Skeletal muscle tissue (tissue), 4 donors: ENCODE data around the gene CACNA2D3. TPM values are rescaled to one million over a fixed set of nuclear protein-coding genes. Genes with fewer than 3 reads are reported as not detected.

Experiments used
- H3K27ac ChIP-seq: one replicate; pipeline ENCODE4 v1.7.0; 2013; ENCODE audit warnings: mild to moderate bottlenecking, low read depth, low read length, inconsistent platforms
- H3K27me3 ChIP-seq, 3 donors: one replicate each; pipeline ENCODE4 v1.7.0; 2013; ENCODE audit warnings: low read length in 3 of 3; ENCODE audit not compliant: control insufficient read depth in 3 of 3, insufficient read depth in 3 of 3
- H3K36me3 ChIP-seq, 3 donors: one replicate each; pipeline ENCODE4 v1.7.0; 2013; ENCODE audit warnings: low read length in 3 of 3; ENCODE audit not compliant: control insufficient read depth in 3 of 3, insufficient read depth in 3 of 3
- H3K4me1 ChIP-seq, 3 donors: one replicate each; pipeline ENCODE4 v1.7.0; 2013; ENCODE audit warnings: low read length in 3 of 3, mild to moderate bottlenecking in 3 of 3; ENCODE audit not compliant: control insufficient read depth in 3 of 3, insufficient read depth in 3 of 3
- H3K4me3 ChIP-seq, 3 donors: one replicate each; pipeline ENCODE4 v1.7.0; 2013; ENCODE audit warnings: low read length in 3 of 3
- H3K9ac ChIP-seq, 3 donors: one replicate each; pipeline ENCODE4 v1.7.0; 2013; ENCODE audit warnings: low read length in 3 of 3, mild to moderate bottlenecking in 3 of 3, moderate library complexity in 2 of 3, low read depth in 1 of 3
- H3K9me3 ChIP-seq, 3 donors: one replicate each; pipeline ENCODE4 v1.7.0; 2013; ENCODE audit warnings: low read length in 3 of 3; ENCODE audit not compliant: control insufficient read depth in 3 of 3
- total RNA-seq: library from RNA; depleted of rRNA; stranded (reverse); fragments of >200 nt; gene quantifications from one replicate; pipeline ENCODE4 v1.2.3, GENCODE V29; 2014
- donor health status: Osteomylitis.

The CACNA2D3 gene
- total RNA-seq, 1 donor from 2014 or later: 3.1 TPM

GRCh38 chr3:54517424-54517823 lies 395.1 kb downstream of the CACNA2D3 start:
- H3K27me3 ChIP-seq: no peaks in the 10 kb centered on the region
- no peaks in the 10 kb centered on the region for H3K4me1 ChIP-seq
- H3K4me3 ChIP-seq: no peak overlapping the region
- no peak overlapping the region for H3K27ac ChIP-seq
- no peaks in the 10 kb centered on the region for H3K36me3 ChIP-seq
- peaks cover 0 to under 1% (median 0%) of the 10 kb centered on the region in 3 donors for H3K9me3 ChIP-seq
- H3K9ac ChIP-seq: no peak overlapping the region

DNA sequence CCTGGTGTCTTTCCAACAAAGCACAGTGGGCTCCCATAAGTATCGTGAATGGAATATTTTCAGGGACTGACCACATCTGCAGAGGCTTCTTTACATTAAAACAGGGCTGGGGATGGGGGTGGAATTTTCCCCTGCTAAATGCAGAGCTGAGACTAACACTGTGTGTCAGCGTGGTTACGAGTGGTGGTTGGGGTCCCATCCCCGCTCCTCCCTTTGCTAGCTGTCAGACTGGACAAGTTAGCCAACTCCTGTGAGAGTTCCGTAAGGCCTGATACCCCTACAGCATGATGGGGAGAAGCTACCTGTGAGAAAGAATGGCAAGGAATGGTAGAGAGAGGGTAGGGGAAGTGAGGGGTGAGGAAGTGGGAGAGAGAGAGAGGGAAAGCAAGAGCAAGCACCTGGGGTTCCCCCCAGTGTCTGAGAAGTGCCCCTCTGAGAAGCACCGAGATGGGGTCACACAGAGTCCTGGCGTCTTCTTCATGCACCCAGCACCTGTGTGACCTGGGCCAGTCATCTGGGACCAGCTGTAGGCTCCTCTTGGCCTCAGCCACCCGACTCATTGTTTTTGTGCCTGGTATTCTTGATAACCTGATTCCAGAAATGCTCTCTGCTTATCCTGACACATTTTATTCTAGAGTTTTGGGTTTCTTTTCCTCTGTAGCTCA lies 395.8 kb downstream of the CACNA2D3 start:
- no peaks in the 10 kb centered on the region for H3K27me3 ChIP-seq
- H3K9ac ChIP-seq: no peak overlapping the region
- H3K4me3 ChIP-seq: no peak overlapping the region
- H3K27ac ChIP-seq: no peak overlapping the region
- H3K9me3 ChIP-seq: peaks cover 0 to 2% (median 0%) of the 10 kb centered on the region in 3 donors
- no peaks in the 10 kb centered on the region for H3K36me3 ChIP-seq
- no peaks in the 10 kb centered on the region for H3K4me1 ChIP-seq

GRCh38 chr3:54519493-54519892 lies 397.1 kb downstream of the CACNA2D3 start:
- H3K9ac ChIP-seq: no peak overlapping the region
- no peak overlapping the region for H3K27ac ChIP-seq
- H3K9me3 ChIP-seq: peaks cover 0 to 2% (median 0%) of the 10 kb centered on the region in 3 donors
- H3K27me3 ChIP-seq: no peaks in the 10 kb centered on the region
- H3K4me3 ChIP-seq: no peak overlapping the region
- no peaks in the 10 kb centered on the region for H3K4me1 ChIP-seq
- H3K36me3 ChIP-seq: no peaks in the 10 kb centered on the region

DNA sequence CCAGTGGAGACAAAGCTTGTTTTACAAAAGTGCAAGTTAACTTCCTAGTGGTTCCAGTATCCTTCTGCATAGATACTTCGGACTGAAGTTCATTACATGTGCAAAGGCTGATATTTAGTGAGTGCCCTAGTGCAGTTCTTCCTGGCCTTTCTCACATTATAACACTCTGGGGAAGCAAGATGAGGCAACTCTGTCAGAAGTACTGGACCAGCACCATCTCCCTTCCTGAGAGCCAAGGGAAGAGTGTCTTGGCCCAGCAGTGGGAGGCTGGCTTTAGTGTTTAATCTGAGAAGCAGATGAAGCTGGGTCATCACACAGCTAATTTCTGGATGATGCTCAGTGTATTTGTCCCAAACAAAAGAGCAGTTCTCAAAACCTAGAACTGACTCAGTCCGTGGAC lies 397.7 kb downstream of the CACNA2D3 start:
- Histone ChIP-seq H3K27ac (no peak overlapping the region), H3K4me1 (no peaks in the 10 kb centered on the region), H3K4me3 (no peak overlapping the region), H3K36me3 (no peaks in the 10 kb centered on the region), H3K27me3 (no peaks in the 10 kb centered on the region), H3K9me3 (peaks cover 0 to 2% (median under 1%) of the 10 kb centered on the region in 3 donors), H3K9ac (no peak overlapping the region)

- Histone ChIP-seq H3K4me1 (peaks cover 6 to 17% (median 10%) of the 10 kb centered on the region in 3 donors), H3K9me3 (peaks cover 0 to 3% (median under 1%) of the 10 kb centered on the region in 3 donors), H3K9ac (no peak overlapping the region), H3K27ac (no peak overlapping the region), H3K4me3 (no peak overlapping the region), H3K27me3 (no peaks in the 10 kb centered on the region), H3K36me3 (no peaks in the 10 kb centered on the region)
Measured at GRCh38 chr3:54527521-54527920, 405.2 kb downstream of the CACNA2D3 start.

DNA sequence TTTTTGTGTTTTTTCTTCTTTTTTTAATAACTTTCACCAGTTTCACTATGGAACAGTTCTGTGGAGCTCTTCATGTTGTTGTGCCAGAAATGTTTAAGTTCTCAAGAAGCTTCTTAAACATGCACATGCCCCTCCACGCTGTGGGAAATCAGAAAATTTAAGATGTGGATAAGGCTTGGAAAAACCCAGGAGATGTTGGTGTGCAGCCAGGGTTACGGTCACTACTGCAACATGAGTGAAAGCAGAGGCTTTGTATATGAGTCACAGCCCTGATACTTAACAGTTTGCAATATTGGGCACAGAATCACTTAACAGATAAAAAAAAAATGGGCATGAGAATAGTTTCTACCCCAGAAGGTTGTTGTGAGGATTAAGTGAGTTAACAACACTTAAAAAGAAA lies 405.6 kb downstream of the CACNA2D3 start:
- Histone ChIP-seq H3K9me3 (peaks cover 0 to 3% (median 0%) of the 10 kb centered on the region in 3 donors), H3K36me3 (no peaks in the 10 kb centered on the region), H3K27ac (no peak overlapping the region), H3K9ac (no peak overlapping the region), H3K4me3 (no peak overlapping the region), H3K4me1 (peaks cover 6 to 17% (median 10%) of the 10 kb centered on the region in 3 donors), H3K27me3 (no peaks in the 10 kb centered on the region)

GRCh38 chr3:54528668-54529067 lies 406.3 kb downstream of the CACNA2D3 start:
- Histone ChIP-seq H3K9me3 (peaks cover 0 to 3% (median 0%) of the 10 kb centered on the region in 3 donors), H3K27me3 (no peaks in the 10 kb centered on the region), H3K36me3 (no peaks in the 10 kb centered on the region), H3K4me1 (peaks cover 6 to 17% (median 10%) of the 10 kb centered on the region in 3 donors), H3K27ac (no peak overlapping the region), H3K9ac (no peak overlapping the region), H3K4me3 (no peak overlapping the region)

DNA sequence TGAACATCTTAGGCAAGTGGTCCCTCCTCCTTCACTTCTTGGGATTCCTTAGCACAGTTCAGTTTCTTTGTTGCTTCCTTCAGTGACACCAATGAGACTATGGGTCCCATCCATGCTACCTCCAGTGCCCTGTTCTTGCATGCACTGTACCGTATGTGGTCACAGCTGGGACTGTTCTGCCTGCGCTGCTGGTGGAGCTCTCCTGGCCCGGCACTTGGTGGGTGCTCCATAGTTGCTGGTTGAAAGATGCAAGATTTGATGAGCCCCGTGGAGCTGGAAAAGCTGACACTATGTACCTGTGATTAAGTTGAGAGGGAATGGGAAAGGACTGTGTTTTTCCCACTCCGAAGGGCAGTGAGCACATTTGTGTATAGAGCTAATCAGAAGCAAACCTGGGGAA lies 407.7 kb downstream of the CACNA2D3 start:
- peaks cover 8 to 21% (median 14%) of the 10 kb centered on the region in 3 donors for H3K4me1 ChIP-seq
- H3K27me3 ChIP-seq: no peaks in the 10 kb centered on the region
- peaks cover 0 to 2% (median 0%) of the 10 kb centered on the region in 3 donors for H3K9me3 ChIP-seq
- H3K4me3 ChIP-seq: no peak overlapping the region
- H3K9ac ChIP-seq: no peak overlapping the region
- H3K36me3 ChIP-seq: no peaks in the 10 kb centered on the region
- no peak overlapping the region for H3K27ac ChIP-seq

DNA sequence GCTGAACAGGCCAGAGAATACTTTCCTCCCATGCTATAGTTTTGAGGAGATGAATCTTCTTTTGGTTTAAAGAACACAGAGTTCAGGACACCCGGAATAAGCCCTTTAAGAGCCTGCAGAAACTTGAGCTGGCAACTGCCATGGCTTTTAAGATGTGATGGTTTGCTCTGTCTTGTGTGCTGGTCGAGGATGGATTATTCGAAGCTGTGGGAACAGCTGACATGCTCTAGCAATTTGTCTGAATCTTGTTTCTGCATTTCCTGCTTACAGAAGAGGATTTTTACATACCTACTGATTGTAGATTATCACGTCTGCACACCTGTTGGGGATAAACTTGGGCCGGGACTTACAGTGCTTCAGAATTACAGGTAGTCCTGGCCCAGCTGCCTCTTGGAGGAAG lies 408.6 kb downstream of the CACNA2D3 start:
- Histone ChIP-seq H3K27me3 (no peaks in the 10 kb centered on the region), H3K36me3 (no peaks in the 10 kb centered on the region), H3K9me3 (no peaks in the 10 kb centered on the region), H3K27ac (no peak overlapping the region), H3K9ac (no peak overlapping the region), H3K4me3 (no peak overlapping the region), H3K4me1 (peaks cover 10 to 21% (median 20%) of the 10 kb centered on the region in 3 donors)

DNA sequence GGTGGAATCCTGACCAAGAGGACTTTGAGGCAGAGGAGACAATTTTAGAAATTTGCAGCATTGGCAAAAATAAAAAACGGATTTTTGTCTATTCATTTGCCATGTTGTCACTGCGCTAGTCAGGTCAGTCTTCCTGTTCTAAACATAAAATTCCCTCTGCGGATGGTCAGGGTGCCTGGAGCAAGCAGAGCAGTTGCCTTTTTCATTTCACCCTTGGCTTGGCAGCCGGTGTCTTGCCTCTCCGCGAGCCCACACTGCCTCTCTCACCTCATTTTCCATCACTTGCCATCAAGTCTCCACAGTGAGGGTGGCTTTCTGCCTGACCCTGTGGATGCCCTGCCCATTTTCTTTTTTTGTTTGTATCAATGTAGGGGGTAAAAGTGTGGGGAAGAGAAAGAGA lies 409.4 kb downstream of the CACNA2D3 start:
- Histone ChIP-seq H3K4me3 (no peak overlapping the region), H3K9me3 (no peaks in the 10 kb centered on the region), H3K9ac (no peak overlapping the region), H3K4me1 (peaks cover 17 to 28% (median 27%) of the 10 kb centered on the region in 3 donors), H3K27me3 (no peaks in the 10 kb centered on the region), H3K36me3 (no peaks in the 10 kb centered on the region), H3K27ac (no peak overlapping the region)
